ENCODE results near the gene GDPD5. TPM values are rescaled to one million over a fixed set of nuclear protein-coding genes. Genes with fewer than 3 reads are reported as not detected.
A peak's percentile ranks its signal among the peaks of the same experiment; 100 is the strongest.

The GDPD5 gene
- total and polyA plus RNA-seq, 4 experiments from 2014 or later = 11.0 to 160 (median 85.7) TPM

- no peaks in the 10 kb centered on the region for H3K27me3 Mint-ChIP-seq
- no peaks in the 10 kb centered on the region for H3K36me3 ChIP-seq (ENCODE audit: insufficient read depth, low read length)
- no peaks in the 10 kb centered on the region for H3K9me3 Mint-ChIP-seq
- POLR2A ChIA-PET (ENCODE audit: partially characterized antibody) = interaction anchor here (0.6 to 1.7 kb wide), 7 partner anchors 10 to 151 kb away, joined by 4 to 23 read pairs (median 5); partner anchors contain the start of gene GDPD5
- H3K4me1 Mint-ChIP-seq = peaks cover 34 to 89% (median 56%) of the 10 kb centered on the region in 4 donors
- CTCF ChIA-PET (ENCODE audit: partially characterized antibody) = interaction anchor here (0.6 to 3.0 kb wide), 7 partner anchors 13 to 142 kb away, joined by 3 to 14 read pairs (median 3); partner anchors contain the start of gene GDPD5
- intact Hi-C loops (cut with micrococcal nuclease) = no loop called here
- no peaks in the 10 kb centered on the region for H3K27me3 ChIP-seq (ENCODE audit: insufficient read depth, low read length)
- H3K36me3 Mint-ChIP-seq = peaks cover 0 to 10% of the 10 kb centered on the region in 2 donors
- no peak for DNase-seq
- peaks cover 65% of the 10 kb centered on the region for H3K4me1 ChIP-seq (ENCODE audit: insufficient read depth, low read length)
- peak overlapping the region; percentile 64 for H3K27ac ChIP-seq (ENCODE audit: low read depth, low read length)
- no peaks in the 10 kb centered on the region for H3K9me3 ChIP-seq (ENCODE audit: control insufficient read depth in 1 of 2, low read length in 2 of 2)
- no peak overlapping the region for H3K4me3 ChIP-seq (ENCODE audit: low read length in 2 of 2)
- H3K4me3 Mint-ChIP-seq = peak overlapping the region in 7 of 8 donors; percentile 21 to 86 (median 64)
- peak overlapping the region; percentile 91 to 99 (median 97) for H3K27ac Mint-ChIP-seq
Observed at GRCh38 chr11:75507571-75507970, 18.2 kb downstream of the GDPD5 start.

GRCh38 chr11:75506827-75507226 is 18.9 kb downstream of the GDPD5 start:
- Mint-ChIP-seq H3K27ac (peak overlapping the region in 6 of 7 donors; percentile 75 to 99 (median 98)), H3K4me1 (peaks cover 40 to 89% (median 58%) of the 10 kb centered on the region in 4 donors), H3K9me3 (no peaks in the 10 kb centered on the region), H3K4me3 (peak overlapping the region in 1 of 8 donors; percentile 25), H3K36me3 (peaks cover 0 to 11% of the 10 kb centered on the region in 2 donors), H3K27me3 (no peaks in the 10 kb centered on the region)
- no peaks in the 10 kb centered on the region for H3K36me3 ChIP-seq (ENCODE audit: insufficient read depth, low read length)
- H3K9me3 ChIP-seq (ENCODE audit: control insufficient read depth in 1 of 2, low read length in 2 of 2) = no peaks in the 10 kb centered on the region
- intact Hi-C loops (cut with micrococcal nuclease) = no loop called here
- CTCF ChIA-PET (ENCODE audit: partially characterized antibody) = interaction anchor here (1.0 to 3.0 kb wide), 3 partner anchors 14 to 25 kb away, joined by 3 to 14 read pairs (median 3); partner anchors contain the start of gene GDPD5
- DNase-seq = no peak
- no peaks in the 10 kb centered on the region for H3K27me3 ChIP-seq (ENCODE audit: insufficient read depth, low read length)
- POLR2A ChIA-PET (ENCODE audit: partially characterized antibody) = interaction anchor here (1.2 to 1.6 kb wide), 2 partner anchors 11 to 77 kb away, joined by 4 to 5 read pairs; no protein-coding TSS in a partner anchor
- H3K4me1 ChIP-seq (ENCODE audit: insufficient read depth, low read length) = peaks cover 70% of the 10 kb centered on the region
- no peak overlapping the region for H3K4me3 ChIP-seq (ENCODE audit: low read length in 2 of 2)
- H3K27ac ChIP-seq (ENCODE audit: low read depth, low read length) = peak overlapping the region; percentile 64

GRCh38 chr11:75505916-75506692 is 19.6 kb downstream of the GDPD5 start:
- peak overlapping the region in 1 of 8 donors; percentile 25 for H3K4me3 Mint-ChIP-seq
- Histone ChIP-seq H3K36me3 (ENCODE audit: insufficient read depth, low read length) (no peaks in the 10 kb centered on the region), H3K27me3 (ENCODE audit: insufficient read depth, low read length) (no peaks in the 10 kb centered on the region), H3K4me3 (ENCODE audit: low read length in 2 of 2) (no peak overlapping the region), H3K4me1 (ENCODE audit: insufficient read depth, low read length) (peaks cover 67% of the 10 kb centered on the region), H3K27ac (ENCODE audit: low read depth, low read length) (peak overlapping the region; percentile 64), H3K9me3 (ENCODE audit: control insufficient read depth in 1 of 2, low read length in 2 of 2) (no peaks in the 10 kb centered on the region)
- H3K9me3 Mint-ChIP-seq = no peaks in the 10 kb centered on the region
- intact Hi-C loops (cut with micrococcal nuclease) = no loop called here
- no peak for DNase-seq
- CTCF ChIA-PET (ENCODE audit: partially characterized antibody) = interaction anchor here (1.0 to 3.0 kb wide), 3 partner anchors 14 to 26 kb away, joined by 3 to 14 read pairs (median 3); partner anchors contain the start of gene GDPD5
- H3K4me1 Mint-ChIP-seq = peaks cover 37 to 89% (median 54%) of the 10 kb centered on the region in 4 donors
- H3K27ac Mint-ChIP-seq = peak overlapping the region in 6 of 7 donors; percentile 75 to 99 (median 94)
- POLR2A ChIA-PET (ENCODE audit: partially characterized antibody) = interaction anchor here (1.2 kb wide), 1 partner anchor 76 kb away, joined by 4 read pairs; no protein-coding TSS in a partner anchor
- peaks cover 0 to 11% of the 10 kb centered on the region in 2 donors for H3K36me3 Mint-ChIP-seq
- H3K27me3 Mint-ChIP-seq = no peaks in the 10 kb centered on the region

- Histone ChIP-seq H3K4me3 (ENCODE audit: low read length in 2 of 2) (no peak overlapping the region), H3K27me3 (ENCODE audit: insufficient read depth, low read length) (no peaks in the 10 kb centered on the region), H3K36me3 (ENCODE audit: insufficient read depth, low read length) (no peaks in the 10 kb centered on the region), H3K4me1 (ENCODE audit: insufficient read depth, low read length) (peaks cover 68% of the 10 kb centered on the region), H3K27ac (ENCODE audit: low read depth, low read length) (no peak overlapping the region), H3K9me3 (ENCODE audit: control insufficient read depth in 1 of 2, low read length in 2 of 2) (no peaks in the 10 kb centered on the region)
- intact Hi-C loops (cut with micrococcal nuclease) = no loop called here
- peaks cover 0 to 11% of the 10 kb centered on the region in 2 donors for H3K36me3 Mint-ChIP-seq
- H3K4me1 Mint-ChIP-seq = peaks cover 42 to 91% (median 57%) of the 10 kb centered on the region in 4 donors
- ChIA-PET POLR2A (ENCODE audit: partially characterized antibody) (interaction anchor here (0.6 kb wide), 1 partner anchor 149 kb away, joined by 3 read pairs; no protein-coding TSS in a partner anchor), CTCF (ENCODE audit: partially characterized antibody) (interaction anchor here (1.0 kb wide), 1 partner anchor 21 kb away, joined by 3 read pairs; the partner anchor contains the start of gene GDPD5)
- peak overlapping the region in 1 of 8 donors; percentile 14 for H3K4me3 Mint-ChIP-seq
- peak overlapping the region in 6 of 7 donors; percentile 19 to 82 (median 28) for H3K27ac Mint-ChIP-seq
- H3K27me3 Mint-ChIP-seq = no peaks in the 10 kb centered on the region
- no peaks in the 10 kb centered on the region for H3K9me3 Mint-ChIP-seq
- DNase-seq = no peak
Observed at GRCh38 chr11:75504501-75504900, 21.2 kb downstream of the GDPD5 start.

- Mint-ChIP-seq H3K27ac (peak overlapping the region in 5 of 7 donors; percentile 31 to 75 (median 41)), H3K9me3 (no peaks in the 10 kb centered on the region), H3K4me1 (peaks cover 38 to 91% (median 53%) of the 10 kb centered on the region in 4 donors), H3K27me3 (no peaks in the 10 kb centered on the region), H3K4me3 (no peak overlapping the region), H3K36me3 (peaks cover 0 to 11% of the 10 kb centered on the region in 2 donors)
- intact Hi-C loops (cut with micrococcal nuclease) = no loop called here
- Histone ChIP-seq H3K4me3 (ENCODE audit: low read length in 2 of 2) (no peak overlapping the region), H3K27me3 (ENCODE audit: insufficient read depth, low read length) (no peaks in the 10 kb centered on the region), H3K9me3 (ENCODE audit: control insufficient read depth in 1 of 2, low read length in 2 of 2) (no peaks in the 10 kb centered on the region), H3K4me1 (ENCODE audit: insufficient read depth, low read length) (peaks cover 62% of the 10 kb centered on the region), H3K27ac (ENCODE audit: low read depth, low read length) (no peak overlapping the region), H3K36me3 (ENCODE audit: insufficient read depth, low read length) (no peaks in the 10 kb centered on the region)
- ChIA-PET CTCF (ENCODE audit: partially characterized antibody) (interaction anchor here (1.4 to 1.7 kb wide), 2 partner anchors 19 to 50 kb away, joined by 3 to 6 read pairs; no protein-coding TSS in a partner anchor), POLR2A (ENCODE audit: partially characterized antibody) (no interaction called here)
- DNase-seq = no peak
Observed at GRCh38 chr11:75503531-75504099, 22.1 kb downstream of the GDPD5 start.

- no peaks in the 10 kb centered on the region for H3K36me3 ChIP-seq (ENCODE audit: insufficient read depth, low read length)
- no peaks in the 10 kb centered on the region for H3K27me3 Mint-ChIP-seq
- ChIA-PET CTCF (ENCODE audit: partially characterized antibody) (interaction anchor here (1.1 to 1.7 kb wide), 2 partner anchors 10 to 49 kb away, joined by 3 to 6 read pairs; no protein-coding TSS in a partner anchor), POLR2A (ENCODE audit: partially characterized antibody) (interaction anchor here (0.6 kb wide), 1 partner anchor 16 kb away, joined by 4 read pairs; no protein-coding TSS in a partner anchor)
- no peak overlapping the region for H3K27ac ChIP-seq (ENCODE audit: low read depth, low read length)
- no peaks in the 10 kb centered on the region for H3K9me3 ChIP-seq (ENCODE audit: control insufficient read depth in 1 of 2, low read length in 2 of 2)
- H3K4me1 ChIP-seq (ENCODE audit: insufficient read depth, low read length) = peaks cover 47% of the 10 kb centered on the region
- no peak overlapping the region for H3K4me3 ChIP-seq (ENCODE audit: low read length in 2 of 2)
- H3K9me3 Mint-ChIP-seq = no peaks in the 10 kb centered on the region
- H3K4me3 Mint-ChIP-seq = peak overlapping the region in 3 of 8 donors; percentile 18 to 50 (median 18)
- H3K27me3 ChIP-seq (ENCODE audit: insufficient read depth, low read length) = no peaks in the 10 kb centered on the region
- peaks cover 0 to 11% of the 10 kb centered on the region in 2 donors for H3K36me3 Mint-ChIP-seq
- intact Hi-C loops (cut with micrococcal nuclease) = no loop called here
- H3K4me1 Mint-ChIP-seq = peaks cover 26 to 86% (median 41%) of the 10 kb centered on the region in 4 donors
- H3K27ac Mint-ChIP-seq = peak overlapping the region in 6 of 7 donors; percentile 39 to 89 (median 72)
- no peak for DNase-seq
Observed at GRCh38 chr11:75502138-75502537, 23.6 kb downstream of the GDPD5 start.

Data from CD4-positive, alpha-beta memory T cell (primary cell).